Panc1 (cell line): ENCODE results near the gene ADAMTS13.

Experiments
- POLR2AphosphoS5 ChIP-seq: IDR thresholded peaks from 2 replicates; pipeline ENCODE4 v1.6.1; 2012; ENCODE audit warnings: mild to moderate bottlenecking, low read depth, low read length, moderate library complexity
- TF ChIP-seq, protein P1 (sequence below): fragments of 450-650 bp; IDR thresholded peaks from 2 replicates; pipeline ENCODE4 v1.5.1; 2017; ENCODE audit warnings: mild to moderate bottlenecking

DNA sequence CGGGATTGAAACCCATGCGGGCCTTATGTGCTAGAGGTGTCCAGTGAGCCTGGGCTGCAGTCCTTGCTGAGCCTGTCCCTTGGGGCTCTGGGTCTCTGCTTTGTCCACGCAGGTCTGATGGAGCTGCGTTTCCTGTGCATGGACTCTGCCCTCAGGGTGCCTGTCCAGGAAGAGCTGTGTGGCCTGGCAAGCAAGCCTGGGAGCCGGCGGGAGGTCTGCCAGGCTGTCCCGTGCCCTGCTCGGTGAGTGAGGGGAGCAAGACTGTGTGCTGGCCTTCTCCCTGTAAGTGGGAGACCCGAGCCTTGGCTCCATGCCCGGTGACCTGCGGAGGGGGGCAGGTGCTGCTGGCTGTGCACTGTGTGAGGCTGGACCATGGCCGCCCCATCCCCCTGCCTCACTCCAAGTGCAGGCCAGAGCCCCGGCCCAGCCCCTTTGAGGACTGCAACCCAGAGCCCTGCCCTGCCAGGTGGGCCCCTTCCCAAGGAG lies 26.4 kb downstream of the ADAMTS13 start:
- TF ChIP-seq, protein P1, sequence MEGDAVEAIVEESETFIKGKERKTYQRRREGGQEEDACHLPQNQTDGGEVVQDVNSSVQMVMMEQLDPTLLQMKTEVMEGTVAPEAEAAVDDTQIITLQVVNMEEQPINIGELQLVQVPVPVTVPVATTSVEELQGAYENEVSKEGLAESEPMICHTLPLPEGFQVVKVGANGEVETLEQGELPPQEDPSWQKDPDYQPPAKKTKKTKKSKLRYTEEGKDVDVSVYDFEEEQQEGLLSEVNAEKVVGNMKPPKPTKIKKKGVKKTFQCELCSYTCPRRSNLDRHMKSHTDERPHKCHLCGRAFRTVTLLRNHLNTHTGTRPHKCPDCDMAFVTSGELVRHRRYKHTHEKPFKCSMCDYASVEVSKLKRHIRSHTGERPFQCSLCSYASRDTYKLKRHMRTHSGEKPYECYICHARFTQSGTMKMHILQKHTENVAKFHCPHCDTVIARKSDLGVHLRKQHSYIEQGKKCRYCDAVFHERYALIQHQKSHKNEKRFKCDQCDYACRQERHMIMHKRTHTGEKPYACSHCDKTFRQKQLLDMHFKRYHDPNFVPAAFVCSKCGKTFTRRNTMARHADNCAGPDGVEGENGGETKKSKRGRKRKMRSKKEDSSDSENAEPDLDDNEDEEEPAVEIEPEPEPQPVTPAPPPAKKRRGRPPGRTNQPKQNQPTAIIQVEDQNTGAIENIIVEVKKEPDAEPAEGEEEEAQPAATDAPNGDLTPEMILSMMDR: no peak
- no peak for TF ChIP-seq POLR2AphosphoS5
